Measurements from ENCODE around the gene ESYT1. TPM values are rescaled to one million over a fixed set of nuclear protein-coding genes. Genes with fewer than 3 reads are reported as not detected.
A peak's percentile ranks its signal among the peaks of the same experiment; 100 is the strongest.

ESYT1 gene
- total RNA-seq, 1 donor from 2014 or later, result 101 TPM

- Histone ChIP-seq H3K4me1 (peaks cover 30% of the 10 kb centered on the region), H3K36me3 (peaks cover 23% of the 10 kb centered on the region), H3K27me3 (no peaks in the 10 kb centered on the region), H3K27ac (peak overlapping the region; percentile 74), H3K9me3 (no peaks in the 10 kb centered on the region), H3K4me3 (no peak overlapping the region)
- ATAC-seq, result no peak
- no peak for TF ChIP-seq CTCF (IDR thresholded peaks at IDR 0.05)
- intact Hi-C loops (cut with DNase I), result loop anchor here (10.0 kb wide), 1 partner anchor 54 kb away; no protein-coding TSS in a partner anchor
- DNase-seq, result no peak
Observed at GRCh38 chr12:56120158-56120846, 7.8 kb upstream of the ESYT1 start.

GRCh38 chr12:56121204-56121870 lies 6.7 kb upstream of the ESYT1 start:
- ATAC-seq, result no peak
- intact Hi-C loops (cut with DNase I), result loop anchor here (10.0 kb wide), 1 partner anchor 53 kb away; no protein-coding TSS in a partner anchor
- Histone ChIP-seq H3K27ac (no peak overlapping the region), H3K36me3 (peaks cover 23% of the 10 kb centered on the region), H3K27me3 (no peaks in the 10 kb centered on the region), H3K4me1 (peaks cover 41% of the 10 kb centered on the region), H3K4me3 (no peak overlapping the region), H3K9me3 (no peaks in the 10 kb centered on the region)
- no peak for DNase-seq
- TF ChIP-seq CTCF (IDR thresholded peaks at IDR 0.05), result no peak

GRCh38 chr12:56122637-56123036 lies 5.4 kb upstream of the ESYT1 start:
- no peak for ATAC-seq
- Histone ChIP-seq H3K36me3 (peaks cover 22% of the 10 kb centered on the region), H3K4me3 (no peak overlapping the region), H3K27me3 (no peaks in the 10 kb centered on the region), H3K9me3 (no peaks in the 10 kb centered on the region), H3K27ac (no peak overlapping the region), H3K4me1 (peaks cover 52% of the 10 kb centered on the region)
- intact Hi-C loops (cut with DNase I), result loop anchor here (10.0 kb wide), 1 partner anchor 52 kb away; no protein-coding TSS in a partner anchor
- TF ChIP-seq CTCF (IDR thresholded peaks at IDR 0.05), result no peak
- DNase-seq, result no peak

- no peak for ATAC-seq
- H3K36me3 ChIP-seq, result peaks cover 20% of the 10 kb centered on the region
- intact Hi-C loops (cut with DNase I), result loop anchor here (10.0 kb wide), 1 partner anchor 51 kb away; no protein-coding TSS in a partner anchor
- H3K9me3 ChIP-seq, result no peaks in the 10 kb centered on the region
- H3K4me3 ChIP-seq, result no peak overlapping the region
- peaks cover 46% of the 10 kb centered on the region for H3K4me1 ChIP-seq
- H3K27me3 ChIP-seq, result no peaks in the 10 kb centered on the region
- peak overlapping the region; percentile 83 for H3K27ac ChIP-seq
- DNase-seq, result no peak
- TF ChIP-seq CTCF (IDR thresholded peaks at IDR 0.05), result no peak
Observed at GRCh38 chr12:56124133-56124532, 3.9 kb upstream of the ESYT1 start.

- Histone ChIP-seq H3K4me3 (peak overlapping the region; percentile 37), H3K4me1 (peaks cover 44% of the 10 kb centered on the region), H3K27me3 (no peaks in the 10 kb centered on the region), H3K27ac (peak overlapping the region; percentile 83), H3K9me3 (no peaks in the 10 kb centered on the region), H3K36me3 (peaks cover 22% of the 10 kb centered on the region)
- TF ChIP-seq CTCF (IDR thresholded peaks at IDR 0.05), result no peak
- DNase-seq (no peak), ATAC-seq (no peak)
- intact Hi-C loops (cut with DNase I), result loop anchor here (10.0 kb wide), 1 partner anchor 48 kb away; no protein-coding TSS in a partner anchor
Observed at GRCh38 chr12:56126732-56127239, 1.3 kb upstream of the ESYT1 start.
